GM12878 (cell line): ENCODE results near the gene DTX3. TPM values are rescaled to one million over a fixed set of nuclear protein-coding genes. Genes with fewer than 3 reads are reported as not detected.

Source experiments
- ATAC-seq: fragments of 200-7000 bp; cut with Tn5 transposase; 3 replicates; pipeline ENCODE4 v1.9.1; 2020; ENCODE audit warnings: mild to moderate bottlenecking, moderate library complexity
- BruUV-seq: library from RNA; stranded (reverse); fragments of 400-500 nt; replicated peaks from 2 replicates; lab custom pipeline; 2021; lab: Mats Ljungman, UMichigan
- CTCF ChIA-PET: fragments of 300-600 bp; sonication (Branson Sonifier 250); formaldehyde crosslinking; extraction: SDS; loops from one replicate; lab custom pipeline; 2021; ENCODE audit warnings: inconsistent platforms; lab: Yijun Ruan, JAX
- POLR2A ChIA-PET: fragments of 350-600 bp; formaldehyde crosslinking; extraction: SDS; loops from one replicate; lab custom pipeline; 2021; ENCODE audit warnings: inconsistent platforms; lab: Charles Lee
- RAD21 ChIA-PET: fragments of 300-600 bp; sonication (Branson Sonifier 250); formaldehyde crosslinking; loops from one replicate; lab custom pipeline; 2023; ENCODE audit warnings: antibody characterized with exemption; ENCODE audit not compliant: unreplicated experiment; lab: Charles Lee
- SMC1A ChIA-PET: fragments of 300-600 bp; sonication (Branson Sonifier 250); formaldehyde crosslinking; loops from one replicate; lab custom pipeline; 2023; ENCODE audit not compliant: unreplicated experiment, uncharacterized antibody; lab: Charles Lee
- DNase-seq: peaks from one replicate; pipeline ENCODE4 v3.0.0-alpha.2; 2011; ENCODE audit warnings: low read depth, low spot score
- FAIRE-seq: peaks from 3 replicates; lab custom pipeline; 2011; peaks lifted over from hg19 to GRCh38; lab: Jason Lieb, UNC
- H2AFZ ChIP-seq: 2 replicates; pipeline ENCODE4 v1.6.0; 2011; ENCODE audit warnings: low read depth, low read length, control low read depth; ENCODE audit not compliant: control insufficient read depth
- H3K27ac ChIP-seq: 2 replicates; pipeline ENCODE4 v1.5.1; 2011; ENCODE audit warnings: control low read depth; ENCODE audit not compliant: control insufficient read depth, insufficient read depth
- H3K27me3 ChIP-seq, 2 experiments: replicated peaks in 1 of 2; 2 replicates each; pipeline versions ENCODE4 v1.6.0 to v1.6.1; 2011; ENCODE audit warnings: low read length in 1 of 2; ENCODE audit not compliant: control insufficient read depth in 2 of 2, insufficient read depth in 2 of 2
- H3K36me3 ChIP-seq, 2 experiments: 2 replicates each; pipeline ENCODE4 v1.5.1; 2011; ENCODE audit warnings: low read length in 1 of 2; ENCODE audit not compliant: control insufficient read depth in 2 of 2, insufficient read depth in 2 of 2
- H3K4me1 ChIP-seq: 2 replicates; pipeline ENCODE4 v1.6.1; 2011; ENCODE audit warnings: mild to moderate bottlenecking, low read length, moderate library complexity, mixed read lengths; ENCODE audit not compliant: control insufficient read depth, insufficient read depth
- H3K4me2 ChIP-seq: 2 replicates; pipeline ENCODE4 v1.6.0; 2011; ENCODE audit warnings: control low read depth; ENCODE audit not compliant: control insufficient read depth, insufficient read depth
- H3K4me3 ChIP-seq: fragments of 200-600 bp; sonication (generic); 2 replicates; pipeline ENCODE4 v1.5.1; 2016
- H3K79me2 ChIP-seq: 2 replicates; pipeline ENCODE4 v1.6.0; 2011; ENCODE audit warnings: low read length; ENCODE audit not compliant: control insufficient read depth, insufficient read depth
- H3K9ac ChIP-seq: 2 replicates; pipeline ENCODE4 v1.8.0; 2011; ENCODE audit warnings: low read length, control low read depth, mixed read lengths; ENCODE audit not compliant: control insufficient read depth, insufficient read depth
- H3K9me3 ChIP-seq: replicated peaks from 3 replicates; pipeline ENCODE4 v1.5.1; 2011; ENCODE audit warnings: mild to moderate bottlenecking, low read length; ENCODE audit not compliant: control insufficient read depth, insufficient read depth
- H4K20me1 ChIP-seq: 2 replicates; pipeline ENCODE4 v1.6.0; 2011; ENCODE audit not compliant: control insufficient read depth, insufficient read depth
- BCL11A ChIP-seq: IDR thresholded peaks from 2 replicates; pipeline ENCODE4 v1.6.1; 2011; ENCODE audit warnings: low read depth, low read length
- CREB1 ChIP-seq: IDR thresholded peaks from 2 replicates; pipeline ENCODE4 v1.6.1; 2012; ENCODE audit warnings: low read depth, mild to moderate bottlenecking, inconsistent platforms
- JUNB ChIP-seq: IDR thresholded peaks from 2 replicates; pipeline ENCODE4 v1.6.1; 2016; ENCODE audit warnings: antibody characterized with exemption, mild to moderate bottlenecking
- MXI1 ChIP-seq: fragments of 150-350 bp; IDR thresholded peaks from 2 replicates; pipeline ENCODE4 v1.6.1; 2011; ENCODE audit warnings: low read depth, mild to moderate bottlenecking, inconsistent platforms, low read length, improper control_type of control experiment
- NFYA ChIP-seq: IDR thresholded peaks from 2 replicates; pipeline ENCODE4 v1.6.1; 2011; ENCODE audit warnings: low read depth, mild to moderate bottlenecking, low read length, improper control_type of control experiment, borderline replicate concordance
- NR2C1 ChIP-seq: fragments of 450-650 bp; IDR thresholded peaks from 2 replicates; pipeline ENCODE4 v1.6.1; 2017; ENCODE audit warnings: antibody characterized with exemption, mild to moderate bottlenecking, moderate library complexity
- PKNOX1 ChIP-seq: fragments of 450-650 bp; IDR thresholded peaks from 2 replicates; pipeline ENCODE4 v1.6.1; 2016; ENCODE audit warnings: mild to moderate bottlenecking
- SMC3 ChIP-seq: IDR thresholded peaks from 2 replicates; pipeline ENCODE4 v1.6.1; 2011; ENCODE audit warnings: low read length, improper control_type of control experiment, borderline replicate concordance
- STAT3 ChIP-seq: IDR thresholded peaks from 2 replicates; pipeline ENCODE4 v1.6.1; 2011; ENCODE audit warnings: low read depth, low read length, improper control_type of control experiment
- TCF3 ChIP-seq: IDR thresholded peaks from 2 replicates; pipeline ENCODE4 v1.6.1; 2012; ENCODE audit warnings: low read depth, mild to moderate bottlenecking, low read length, borderline replicate concordance; ENCODE audit not compliant: insufficient read depth
- TCF7 ChIP-seq: IDR thresholded peaks from 2 replicates; pipeline ENCODE4 v1.6.1; 2014; ENCODE audit warnings: antibody characterized with exemption, borderline replicate concordance
- USF2 ChIP-seq: IDR thresholded peaks from 2 replicates; pipeline ENCODE4 v1.6.1; 2011; ENCODE audit warnings: low read depth, low read length, improper control_type of control experiment, borderline replicate concordance
- ZSCAN29 ChIP-seq: fragments of 450-650 bp; IDR thresholded peaks from 2 replicates; pipeline ENCODE4 v1.6.1; 2017; ENCODE audit warnings: mild to moderate bottlenecking, moderate library complexity
- WGBS: methylation state at CpG from one replicate; pipeline ENCODE4 v1.1.6; 2016; ENCODE audit warnings: low lambda C conversion rate; ENCODE audit not compliant: insufficient replicate concordance, insufficient coverage; ENCODE audit errors: missing lambda C conversion rate; 5-methylcytosine and 5-hydroxymethylcytosine counted together
- in situ Hi-C: fragments of 300-500 bp; cut with MboI; formaldehyde crosslinking; loops from 9 replicates; pipeline ENCODE4 v1.14.3; 2018; ENCODE audit warnings: mixed read lengths
- intact Hi-C: fragments of 100-400 bp; cut with micrococcal nuclease; formaldehyde crosslinking; loops from one replicate; pipeline ENCODE4 v1.14.2; 2022; ENCODE audit not compliant: unreplicated experiment
- polyA plus RNA-seq, 11 experiments: library from polyadenylated mRNA; depleted of rRNA in 4 of 11; unstranded in 6 of 11; stranded (reverse) in 5 of 11; fragments of >200 nt; fragmentation: Nextera tagmentation in 4 of 11; fragmentation: Illumina TruSeq in 1 of 11; extraction: Ambion mirVana in 4 of 11; extraction: Trizol in 1 of 11; gene quantifications; 1 replicate in 1 of 11; 2 replicates in 10 of 11; pipeline versions ENCODE4 v1.2.1 to v1.2.3, GENCODE V29; 2011 to 2016; ENCODE audit warnings: inconsistent platforms in 2 of 11, missing spikeins in 2 of 11, low read depth in 1 of 11
- total RNA-seq, 4 experiments: library from RNA; depleted of rRNA in 3 of 4; stranded (reverse); fragments of >200 nt in 3 of 4; fragmentation: Illumina TruSeq in 1 of 4; extraction: Trizol in 1 of 4; gene quantifications; 2 replicates each; pipeline versions ENCODE4 v1.2.1 to v1.2.3, GENCODE V29; 2013 to 2021
- TF ChIP-seq, protein P1 (sequence below): IDR thresholded peaks from 2 replicates; pipeline ENCODE4 v1.6.1; 2012; ENCODE audit warnings: improper control_type of control experiment, low read depth, low read length; ENCODE audit not compliant: insufficient replicate concordance

The DTX3 gene
- total and polyA plus RNA-seq, 10 of the 15 experiments (the other 5 are each of a cell fraction or from before 2014, with no cell fraction given): 1.1 to 13.6 (median 5.6) TPM

- in situ Hi-C loops: no loop called here
- ATAC-seq (no peak), FAIRE-seq (no peak), DNase-seq (no peak)
- Histone ChIP-seq H3K36me3 (no peaks in the 10 kb centered on the region), H3K4me1 (no peaks in the 10 kb centered on the region), H3K9ac (no peak overlapping the region), H2AFZ (no peak overlapping the region), H3K9me3 (no peaks in the 10 kb centered on the region), H3K79me2 (no peaks in the 10 kb centered on the region), H4K20me1 (no peaks in the 10 kb centered on the region), H3K27me3 (no peaks in the 10 kb centered on the region; a peak in 1 of 4 replicates), H3K4me2 (no peak overlapping the region), H3K27ac (no peak overlapping the region), H3K4me3 (no peak overlapping the region)
- POLR2A ChIA-PET: no interaction called here
- SMC1A ChIA-PET: no interaction called here
- intact Hi-C loops: no loop called here
- BruUV-seq: no TSS peak
- RAD21 ChIA-PET: no interaction called here
- CTCF ChIA-PET: interaction anchor here (1.4 kb wide), 1 partner anchor 11 kb away, joined by 5 read pairs; no protein-coding TSS in a partner anchor
- WGBS: 58% methylated on average over 12 of the region's 12 CpGs
- TF ChIP-seq USF2: no peak
- no peak for TF ChIP-seq TCF7
- no peak for TF ChIP-seq CREB1
- no peak for TF ChIP-seq PKNOX1
- no peak for TF ChIP-seq NFYA
- TF ChIP-seq, protein P1, sequence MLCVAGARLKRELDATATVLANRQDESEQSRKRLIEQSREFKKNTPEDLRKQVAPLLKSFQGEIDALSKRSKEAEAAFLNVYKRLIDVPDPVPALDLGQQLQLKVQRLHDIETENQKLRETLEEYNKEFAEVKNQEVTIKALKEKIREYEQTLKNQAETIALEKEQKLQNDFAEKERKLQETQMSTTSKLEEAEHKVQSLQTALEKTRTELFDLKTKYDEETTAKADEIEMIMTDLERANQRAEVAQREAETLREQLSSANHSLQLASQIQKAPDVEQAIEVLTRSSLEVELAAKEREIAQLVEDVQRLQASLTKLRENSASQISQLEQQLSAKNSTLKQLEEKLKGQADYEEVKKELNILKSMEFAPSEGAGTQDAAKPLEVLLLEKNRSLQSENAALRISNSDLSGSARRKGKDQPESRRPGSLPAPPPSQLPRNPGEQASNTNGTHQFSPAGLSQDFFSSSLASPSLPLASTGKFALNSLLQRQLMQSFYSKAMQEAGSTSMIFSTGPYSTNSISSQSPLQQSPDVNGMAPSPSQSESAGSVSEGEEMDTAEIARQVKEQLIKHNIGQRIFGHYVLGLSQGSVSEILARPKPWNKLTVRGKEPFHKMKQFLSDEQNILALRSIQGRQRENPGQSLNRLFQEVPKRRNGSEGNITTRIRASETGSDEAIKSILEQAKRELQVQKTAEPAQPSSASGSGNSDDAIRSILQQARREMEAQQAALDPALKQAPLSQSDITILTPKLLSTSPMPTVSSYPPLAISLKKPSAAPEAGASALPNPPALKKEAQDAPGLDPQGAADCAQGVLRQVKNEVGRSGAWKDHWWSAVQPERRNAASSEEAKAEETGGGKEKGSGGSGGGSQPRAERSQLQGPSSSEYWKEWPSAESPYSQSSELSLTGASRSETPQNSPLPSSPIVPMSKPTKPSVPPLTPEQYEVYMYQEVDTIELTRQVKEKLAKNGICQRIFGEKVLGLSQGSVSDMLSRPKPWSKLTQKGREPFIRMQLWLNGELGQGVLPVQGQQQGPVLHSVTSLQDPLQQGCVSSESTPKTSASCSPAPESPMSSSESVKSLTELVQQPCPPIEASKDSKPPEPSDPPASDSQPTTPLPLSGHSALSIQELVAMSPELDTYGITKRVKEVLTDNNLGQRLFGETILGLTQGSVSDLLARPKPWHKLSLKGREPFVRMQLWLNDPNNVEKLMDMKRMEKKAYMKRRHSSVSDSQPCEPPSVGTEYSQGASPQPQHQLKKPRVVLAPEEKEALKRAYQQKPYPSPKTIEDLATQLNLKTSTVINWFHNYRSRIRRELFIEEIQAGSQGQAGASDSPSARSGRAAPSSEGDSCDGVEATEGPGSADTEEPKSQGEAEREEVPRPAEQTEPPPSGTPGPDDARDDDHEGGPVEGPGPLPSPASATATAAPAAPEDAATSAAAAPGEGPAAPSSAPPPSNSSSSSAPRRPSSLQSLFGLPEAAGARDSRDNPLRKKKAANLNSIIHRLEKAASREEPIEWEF: no peak
- TF ChIP-seq ZSCAN29: no peak
- TF ChIP-seq BCL11A: no peak
- TF ChIP-seq TCF3: no peak
- no peak for TF ChIP-seq SMC3
- TF ChIP-seq NR2C1: no peak
- no peak for TF ChIP-seq MXI1
- no peak for TF ChIP-seq JUNB
- no peak for TF ChIP-seq STAT3
These were observed 32.5 kb upstream of the DTX3 start for GRCh38 chr12:57571926-57572762.
